ENCODE data around the gene SH3PXD2A.

GRCh38 chr10:103550229-103550628 is 305.1 kb downstream of the SH3PXD2A start:
- no peak for TF ChIP-seq CTCF (IDR thresholded peaks at IDR 0.05)
- TF ChIP-seq POLR2A (IDR thresholded peaks at IDR 0.05), result no peak
